HepG2 (cell line): ENCODE measurements around the gene ABT1. TPM values are rescaled to one million over a fixed set of nuclear protein-coding genes. Genes with fewer than 3 reads are reported as not detected.

Experiments used
- AGO1 ChIP-seq: fragments of 200-400 bp; formaldehyde crosslinking; IDR thresholded peaks from 2 replicates; pipeline ENCODE4 v1.6.1; 2017; ENCODE audit warnings: mild to moderate bottlenecking, low read depth, low read length, moderate library complexity; ENCODE audit not compliant: poor library complexity, severe bottlenecking
- BHLHE40 ChIP-seq: IDR thresholded peaks from 2 replicates; pipeline ENCODE4 v1.6.1; 2011; ENCODE audit warnings: low read length, improper control_type of control experiment
- CENPT ChIP-seq: sonication (generic); formaldehyde crosslinking; IDR thresholded peaks from 2 replicates; pipeline ENCODE4 v1.8.0; 2022; ENCODE audit warnings: low read depth, mild to moderate bottlenecking, moderate library complexity, missing genetic modification reagents
- GABPB1 ChIP-seq: IDR thresholded peaks from 2 replicates; pipeline ENCODE4 v1.6.1; 2016; ENCODE audit warnings: mild to moderate bottlenecking, missing genetic modification reagents, moderate library complexity, missing compliant biosample characterization
- HNRNPL ChIP-seq: fragments of 200-400 bp; formaldehyde crosslinking; IDR thresholded peaks from 2 replicates; pipeline ENCODE4 v1.6.1; 2017; ENCODE audit warnings: mild to moderate bottlenecking, low read depth, low read length
- JARID2 ChIP-seq: sonication (generic); formaldehyde crosslinking; IDR thresholded peaks from 2 replicates; pipeline ENCODE4 v1.8.1; 2023; ENCODE audit warnings: missing genetic modification reagents, inconsistent platforms; ENCODE audit not compliant: insufficient replicate concordance
- MLX ChIP-seq: IDR thresholded peaks from 2 replicates; pipeline ENCODE4 v1.6.1; 2016
- NAIF1 ChIP-seq: sonication (generic); formaldehyde crosslinking; IDR thresholded peaks from 2 replicates; pipeline ENCODE4 v1.5.0; 2020; ENCODE audit warnings: mild to moderate bottlenecking, missing genetic modification reagents, borderline replicate concordance
- PCBP2 ChIP-seq: fragments of 200-400 bp; formaldehyde crosslinking; optimal IDR thresholded peaks from 2 replicates; pipeline ENCODE3; 2018; ENCODE audit warnings: low read length, low read depth; ENCODE audit not compliant: poor library complexity, severe bottlenecking
- POLR2AphosphoS2 ChIP-seq: IDR thresholded peaks from 2 replicates; pipeline ENCODE4 v1.6.1; 2011; ENCODE audit warnings: low read depth, low read length, improper control_type of control experiment
- SALL2 ChIP-seq: sonication (generic); formaldehyde crosslinking; IDR thresholded peaks from 2 replicates; pipeline ENCODE4 v1.8.1; 2023; ENCODE audit warnings: mild to moderate bottlenecking, missing genetic modification reagents, inconsistent platforms
- SIN3B ChIP-seq: fragments of 150-350 bp; IDR thresholded peaks from 2 replicates; pipeline ENCODE4 v1.6.1; 2014; ENCODE audit warnings: low read length
- THYN1 ChIP-seq: sonication (generic); formaldehyde crosslinking; IDR thresholded peaks from 2 replicates; pipeline ENCODE4 v1.8.1; 2023; ENCODE audit warnings: low read depth, mild to moderate bottlenecking, moderate library complexity, missing genetic modification reagents, borderline replicate concordance
- ZNF18 ChIP-seq: sonication (generic); formaldehyde crosslinking; IDR thresholded peaks from 2 replicates; pipeline ENCODE4 v1.8.0; 2022; ENCODE audit warnings: mild to moderate bottlenecking, missing genetic modification reagents; ENCODE audit not compliant: insufficient replicate concordance
- ZNF441 ChIP-seq: sonication (generic); formaldehyde crosslinking; IDR thresholded peaks from 2 replicates; pipeline ENCODE4 v1.7.0; 2021; ENCODE audit warnings: missing genetic modification reagents, borderline replicate concordance
- ZNF574 ChIP-seq: sonication (generic); formaldehyde crosslinking; IDR thresholded peaks from 2 replicates; pipeline ENCODE4 v1.4.0; 2020; ENCODE audit warnings: missing genetic modification reagents
- ZNF704 ChIP-seq: sonication (generic); formaldehyde crosslinking; IDR thresholded peaks from 2 replicates; pipeline ENCODE4 v1.8.1; 2023; ENCODE audit warnings: mild to moderate bottlenecking, inconsistent platforms, moderate library complexity, missing genetic modification reagents, borderline replicate concordance
- ZNF709 ChIP-seq: sonication (generic); formaldehyde crosslinking; IDR thresholded peaks from 2 replicates; pipeline ENCODE4 v1.5.0; 2020; ENCODE audit warnings: mild to moderate bottlenecking, missing genetic modification reagents
- ZNF749 ChIP-seq: sonication (generic); formaldehyde crosslinking; IDR thresholded peaks from 2 replicates; pipeline ENCODE4 v1.8.0; 2022; ENCODE audit warnings: mild to moderate bottlenecking, missing genetic modification reagents, moderate library complexity, borderline replicate concordance
- ZUFSP ChIP-seq: sonication (generic); formaldehyde crosslinking; IDR thresholded peaks from 2 replicates; pipeline ENCODE4 v1.9.0; 2021; ENCODE audit warnings: missing genetic modification reagents, mild to moderate bottlenecking, borderline replicate concordance
- polyA plus RNA-seq, 8 experiments: library from polyadenylated mRNA; depleted of rRNA in 3 of 8; stranded (reverse) in 7 of 8; unstranded in 1 of 8; fragments of >200 nt; fragmentation: Illumina TruSeq in 4 of 8; extraction: Trizol in 4 of 8; gene quantifications; 2 replicates each; pipeline versions ENCODE4 v1.2.1 to v1.2.3, GENCODE V29; 2011 to 2016; ENCODE audit warnings: low read depth in 4 of 8, missing spikeins in 1 of 8, mixed read lengths in 1 of 8; ENCODE audit not compliant: insufficient read depth in 1 of 8
- total RNA-seq, 5 experiments: library from RNA; depleted of rRNA; stranded (reverse); fragments of >200 nt; fragmentation: Illumina TruSeq; extraction: Trizol; gene quantifications; 2 replicates each; pipeline ENCODE4 v1.2.3, GENCODE V29; 2016; ENCODE audit warnings: low read depth in 1 of 5

ABT1 gene
- total and polyA plus RNA-seq, 2 of the 13 experiments (the other 11 are each of a cell fraction or from before 2014, with no cell fraction given) = 38.4 TPM

- peak; percentile 70 for TF ChIP-seq ZNF574 (CRISPR knock-in tag)
- no peak; the same call in 1 of the 2 replicates for TF ChIP-seq SALL2 (CRISPR knock-in tag)
- no peak; the same call in 1 of the 2 replicates for TF ChIP-seq ZNF704
- no peak for TF ChIP-seq ZNF749 (CRISPR knock-in tag)
- no peak for TF ChIP-seq PCBP2
- peak; percentile 35 for TF ChIP-seq ZNF18 (CRISPR knock-in tag)
- TF ChIP-seq HNRNPL = no peak
- no peak for TF ChIP-seq JARID2 (CRISPR knock-in tag)
- TF ChIP-seq POLR2AphosphoS2 = no peak
- no peak for TF ChIP-seq CENPT
- no peak for TF ChIP-seq AGO1
- no peak for TF ChIP-seq MLX (CRISPR knock-in tag)
- no peak; the same call in 1 of the 2 replicates for TF ChIP-seq ZNF441 (CRISPR knock-in tag)
- no peak for TF ChIP-seq THYN1 (CRISPR knock-in tag)
- peak; percentile 40; the same call in 1 of the 2 replicates for TF ChIP-seq GABPB1 (CRISPR knock-in tag)
- no peak; the same call in 1 of the 2 replicates for TF ChIP-seq SIN3B
- no peak; the same call in 1 of the 2 replicates for TF ChIP-seq BHLHE40
- TF ChIP-seq ZNF709 (CRISPR knock-in tag) = no peak
- TF ChIP-seq ZUFSP (CRISPR knock-in tag) = no peak
- TF ChIP-seq NAIF1 (CRISPR knock-in tag) = peak; percentile 76; the same call in 1 of the 2 replicates
Measured at GRCh38 chr6:26553635-26554446, 42.9 kb upstream of the ABT1 start (continued).
